GM19023 (cell line): ENCODE data around the gene ZNF697.
A peak's percentile ranks its signal among the peaks of the same experiment; 100 is the strongest.

Experiments
- ATAC-seq: cut with Tn5 transposase; IDR thresholded peaks from one replicate; pipeline ENCODE4 v1.9.1; 2021; ENCODE audit warnings: mild to moderate bottlenecking, moderate library complexity; ENCODE audit not compliant: unreplicated experiment

The ZNF697 gene

GRCh38 chr1:119664067-119664466 lies 16.0 kb upstream of the ZNF697 start:
- no peak for ATAC-seq

- peak; percentile 66 for ATAC-seq
Observed at GRCh38 chr1:119662034-119662437, 14.0 kb upstream of the ZNF697 start.

GRCh38 chr1:119660253-119661083 lies 12.4 kb upstream of the ZNF697 start:
- peak; percentile 58 for ATAC-seq

GRCh38 chr1:119659628-119660027 lies 11.6 kb upstream of the ZNF697 start:
- ATAC-seq = no peak

- no peak for ATAC-seq
Observed at GRCh38 chr1:119656410-119656955, 8.4 kb upstream of the ZNF697 start.

GRCh38 chr1:119655154-119655553 lies 7.1 kb upstream of the ZNF697 start:
- ATAC-seq = no peak

- ATAC-seq = no peak
Observed at GRCh38 chr1:119653839-119654170, 5.7 kb upstream of the ZNF697 start.

- ATAC-seq = no peak
Observed at GRCh38 chr1:119653135-119653838, 5.2 kb upstream of the ZNF697 start.

GRCh38 chr1:119652587-119652986 lies 4.5 kb upstream of the ZNF697 start:
- ATAC-seq = no peak

GRCh38 chr1:119651641-119652040 lies 3.6 kb upstream of the ZNF697 start:
- ATAC-seq = no peak

GRCh38 chr1:119651133-119651532 lies 3.1 kb upstream of the ZNF697 start:
- no peak for ATAC-seq

GRCh38 chr1:119648620-119649004 lies 546 bp upstream of the ZNF697 start:
- ATAC-seq = no peak

GRCh38 chr1:119647228-119647733 lies 785 bp downstream of the ZNF697 start:
- no peak for ATAC-seq

- no peak for ATAC-seq
Observed at GRCh38 chr1:119646521-119647227, 1.4 kb downstream of the ZNF697 start.

- no peak for ATAC-seq
Observed at GRCh38 chr1:119639109-119639508, 9.0 kb downstream of the ZNF697 start.

GRCh38 chr1:119637710-119638109 lies 10.4 kb downstream of the ZNF697 start:
- no peak for ATAC-seq

- ATAC-seq = no peak
Observed at GRCh38 chr1:119636491-119637089, 11.5 kb downstream of the ZNF697 start.

- peak; percentile 48 for ATAC-seq
Observed at GRCh38 chr1:119635811-119636390, 12.2 kb downstream of the ZNF697 start.

GRCh38 chr1:119634016-119634415 lies 14.1 kb downstream of the ZNF697 start:
- no peak for ATAC-seq

- no peak for ATAC-seq
Observed at GRCh38 chr1:119633575-119633974, 14.5 kb downstream of the ZNF697 start.

- no peak for ATAC-seq
Observed at GRCh38 chr1:119632841-119633240, 15.2 kb downstream of the ZNF697 start.
